Measurements from ENCODE around the gene VEGFD. TPM values are rescaled to one million over a fixed set of nuclear protein-coding genes. Genes with fewer than 3 reads are reported as not detected.

The VEGFD gene
- total RNA-seq, 1 donor from 2014 or later: not detected

DNA sequence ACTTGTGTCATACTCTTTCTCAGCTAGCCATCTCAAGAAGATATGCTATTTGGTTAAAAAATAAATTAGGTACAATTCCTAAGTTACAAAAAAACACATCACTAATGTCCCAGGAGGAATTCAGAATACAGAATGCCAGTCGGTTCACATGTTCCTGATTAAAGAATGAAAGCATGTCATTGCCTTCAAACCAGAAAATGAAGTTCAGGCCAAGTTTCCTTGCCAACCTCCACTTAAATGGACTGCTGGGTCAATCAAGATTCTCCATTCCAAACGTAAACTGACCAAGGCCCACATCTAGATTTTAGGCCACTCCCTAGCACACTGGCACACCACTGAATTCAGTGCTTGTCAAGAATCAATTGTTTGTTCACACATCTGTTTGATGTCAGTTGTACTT is 55.4 kb downstream of the VEGFD start:
- Histone ChIP-seq H3K36me3 (ENCODE audit: control insufficient read depth, insufficient read depth, low read length) (no peaks in the 10 kb centered on the region), H3K27me3 (ENCODE audit: control insufficient read depth, insufficient read depth, low read length) (no peaks in the 10 kb centered on the region), H3K4me3 (ENCODE audit: low read depth, low read length) (no peak overlapping the region)
- TF ChIP-seq, protein P1, sequence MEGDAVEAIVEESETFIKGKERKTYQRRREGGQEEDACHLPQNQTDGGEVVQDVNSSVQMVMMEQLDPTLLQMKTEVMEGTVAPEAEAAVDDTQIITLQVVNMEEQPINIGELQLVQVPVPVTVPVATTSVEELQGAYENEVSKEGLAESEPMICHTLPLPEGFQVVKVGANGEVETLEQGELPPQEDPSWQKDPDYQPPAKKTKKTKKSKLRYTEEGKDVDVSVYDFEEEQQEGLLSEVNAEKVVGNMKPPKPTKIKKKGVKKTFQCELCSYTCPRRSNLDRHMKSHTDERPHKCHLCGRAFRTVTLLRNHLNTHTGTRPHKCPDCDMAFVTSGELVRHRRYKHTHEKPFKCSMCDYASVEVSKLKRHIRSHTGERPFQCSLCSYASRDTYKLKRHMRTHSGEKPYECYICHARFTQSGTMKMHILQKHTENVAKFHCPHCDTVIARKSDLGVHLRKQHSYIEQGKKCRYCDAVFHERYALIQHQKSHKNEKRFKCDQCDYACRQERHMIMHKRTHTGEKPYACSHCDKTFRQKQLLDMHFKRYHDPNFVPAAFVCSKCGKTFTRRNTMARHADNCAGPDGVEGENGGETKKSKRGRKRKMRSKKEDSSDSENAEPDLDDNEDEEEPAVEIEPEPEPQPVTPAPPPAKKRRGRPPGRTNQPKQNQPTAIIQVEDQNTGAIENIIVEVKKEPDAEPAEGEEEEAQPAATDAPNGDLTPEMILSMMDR (IDR thresholded peaks at IDR 0.05; ENCODE audit: insufficient read depth, low read length, poor library complexity, severe bottlenecking): no peak
- no peak for DNase-seq (ENCODE audit: low read depth)

DNA sequence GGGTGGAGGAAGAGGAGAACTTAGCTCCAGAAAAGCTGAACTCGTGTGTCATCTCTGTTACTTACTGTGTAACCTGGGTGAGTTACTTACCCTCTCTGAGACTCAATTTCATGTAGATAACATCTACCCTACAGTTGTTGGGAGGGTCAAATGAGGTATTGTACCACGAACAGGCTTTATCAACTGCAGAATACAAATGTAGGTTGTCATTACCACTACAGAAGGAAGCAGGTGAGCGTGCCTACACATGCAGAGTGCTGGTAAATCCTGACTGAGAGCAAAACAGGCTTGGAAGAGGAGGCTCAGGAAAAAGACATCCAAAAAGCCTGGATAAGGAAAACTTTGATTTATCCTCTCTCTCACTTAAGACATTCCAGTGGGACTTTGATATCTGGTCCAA is 56.1 kb downstream of the VEGFD start:
- DNase-seq (ENCODE audit: low read depth): no peak
- TF ChIP-seq, protein P1 (IDR thresholded peaks at IDR 0.05; ENCODE audit: insufficient read depth, low read length, poor library complexity, severe bottlenecking): no peak

DNA sequence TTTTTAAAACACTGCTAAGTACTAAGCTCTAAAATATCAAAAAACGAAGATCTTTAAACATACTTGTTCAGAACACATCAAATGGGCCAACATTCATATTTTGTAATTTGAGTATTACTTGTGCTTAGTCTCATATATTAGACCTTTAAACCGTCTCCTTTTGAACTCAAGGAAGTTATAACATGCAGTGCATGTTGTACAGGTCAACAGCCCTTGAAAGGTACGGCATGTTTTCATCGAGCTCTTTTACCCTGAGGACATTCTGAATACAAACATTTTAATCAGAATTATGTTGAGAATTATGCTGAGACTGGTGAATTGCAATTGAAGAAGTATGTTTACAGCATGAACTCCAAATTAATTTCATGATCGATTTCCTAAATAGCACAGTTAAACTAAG is 61.7 kb downstream of the VEGFD start:
- no peak overlapping the region for H3K4me3 ChIP-seq (ENCODE audit: low read depth, low read length)
- TF ChIP-seq, protein P1 (IDR thresholded peaks at IDR 0.05; ENCODE audit: insufficient read depth, low read length, poor library complexity, severe bottlenecking): no peak
- DNase-seq (ENCODE audit: low read depth): no peak
- no peaks in the 10 kb centered on the region for H3K36me3 ChIP-seq (ENCODE audit: control insufficient read depth, insufficient read depth, low read length)
- H3K27me3 ChIP-seq (ENCODE audit: control insufficient read depth, insufficient read depth, low read length): no peaks in the 10 kb centered on the region

More for the DNA sequence above, 56.1 kb downstream of the VEGFD start:
- Histone ChIP-seq H3K4me3 (ENCODE audit: low read depth, low read length) (no peak overlapping the region), H3K36me3 (ENCODE audit: control insufficient read depth, insufficient read depth, low read length) (no peaks in the 10 kb centered on the region), H3K27me3 (ENCODE audit: control insufficient read depth, insufficient read depth, low read length) (no peaks in the 10 kb centered on the region)

DNA sequence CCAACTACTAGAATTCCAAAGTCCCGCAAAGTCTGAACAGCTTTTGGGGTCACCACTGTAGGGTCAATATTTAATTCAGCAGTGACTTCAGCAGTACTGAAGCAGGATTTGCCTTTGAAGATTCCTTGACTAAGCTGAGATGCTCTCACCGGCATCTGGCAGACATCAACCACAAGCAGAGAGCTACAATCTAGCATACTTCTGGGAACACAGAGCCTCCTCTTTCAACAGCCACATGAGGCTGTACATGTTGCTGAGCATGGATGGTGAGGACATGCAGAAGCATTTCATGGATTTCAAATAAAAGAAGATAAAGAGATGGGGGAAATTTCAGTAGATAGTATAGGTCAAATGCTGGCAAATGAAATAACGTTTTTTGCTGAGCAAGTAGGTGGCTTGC is 62.1 kb downstream of the VEGFD start:
- no peaks in the 10 kb centered on the region for H3K36me3 ChIP-seq (ENCODE audit: control insufficient read depth, insufficient read depth, low read length)
- H3K27me3 ChIP-seq (ENCODE audit: control insufficient read depth, insufficient read depth, low read length): no peaks in the 10 kb centered on the region
- TF ChIP-seq, protein P1 (IDR thresholded peaks at IDR 0.05; ENCODE audit: insufficient read depth, low read length, poor library complexity, severe bottlenecking): no peak
- DNase-seq (ENCODE audit: low read depth): no peak
- no peak overlapping the region for H3K4me3 ChIP-seq (ENCODE audit: low read depth, low read length)

DNA sequence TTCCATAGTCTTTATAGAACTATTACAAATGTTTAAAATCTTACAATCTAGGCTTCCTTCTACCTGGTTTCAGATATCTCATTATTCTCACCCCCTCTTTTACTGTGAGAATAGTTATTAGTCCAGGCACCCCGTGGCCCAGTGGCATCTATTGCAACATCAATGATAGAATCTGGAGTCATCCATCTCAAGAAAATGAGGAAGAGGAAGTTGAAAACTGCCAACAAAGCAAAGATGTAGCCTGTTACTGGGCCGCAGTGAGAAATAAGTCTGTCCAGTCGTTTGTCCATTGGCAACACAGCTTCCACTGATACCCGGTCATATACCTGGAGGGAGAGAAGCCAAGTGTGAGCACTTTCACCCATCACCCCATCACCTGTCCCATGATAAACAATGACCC is 62.8 kb downstream of the VEGFD start:
- Histone ChIP-seq H3K36me3 (ENCODE audit: control insufficient read depth, insufficient read depth, low read length) (no peaks in the 10 kb centered on the region), H3K27me3 (ENCODE audit: control insufficient read depth, insufficient read depth, low read length) (no peaks in the 10 kb centered on the region), H3K4me3 (ENCODE audit: low read depth, low read length) (no peak overlapping the region)
- DNase-seq (ENCODE audit: low read depth): no peak
- TF ChIP-seq, protein P1 (IDR thresholded peaks at IDR 0.05; ENCODE audit: insufficient read depth, low read length, poor library complexity, severe bottlenecking): no peak

DNA sequence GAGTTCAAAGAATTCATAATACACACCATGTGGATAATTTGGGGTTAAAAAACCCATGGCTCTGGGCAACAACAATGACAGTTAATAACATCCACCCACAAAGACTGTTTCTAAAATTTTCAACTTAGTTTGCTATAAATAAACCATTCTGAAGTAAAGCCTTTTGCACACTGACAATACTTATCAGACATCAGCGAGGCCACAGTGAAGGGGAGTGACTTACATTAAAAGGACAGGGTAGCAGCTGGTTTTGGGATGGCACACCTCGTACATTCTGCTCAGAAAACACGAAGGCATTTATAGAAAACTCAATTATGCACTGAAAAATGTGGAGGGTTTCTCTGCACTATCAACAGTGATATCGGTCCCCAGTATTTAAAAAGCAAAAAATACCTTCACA is 63.9 kb downstream of the VEGFD start:
- Histone ChIP-seq H3K27me3 (ENCODE audit: control insufficient read depth, insufficient read depth, low read length) (no peaks in the 10 kb centered on the region), H3K36me3 (ENCODE audit: control insufficient read depth, insufficient read depth, low read length) (no peaks in the 10 kb centered on the region), H3K4me3 (ENCODE audit: low read depth, low read length) (no peak overlapping the region)
- DNase-seq (ENCODE audit: low read depth): no peak
- TF ChIP-seq, protein P1 (IDR thresholded peaks at IDR 0.05; ENCODE audit: insufficient read depth, low read length, poor library complexity, severe bottlenecking): no peak
